Suprapubic skin (tissue), 3 donors: ENCODE measurements around the gene IL31.

ENCODE experiments used
- POLR2AphosphoS5 ChIP-seq, 3 donors: sonication (generic); formaldehyde crosslinking; IDR thresholded peaks; one replicate each; pipeline ENCODE4 v1.6.1; 2017; ENCODE audit warnings: antibody characterized with exemption in 3 of 3
- TF ChIP-seq, protein P1 (sequence below), 2 donors: fragments of 200-600 bp in 1 of 2; fragments of 450-650 bp in 1 of 2; sonication (generic) in 1 of 2; IDR thresholded peaks; one replicate each; pipeline ENCODE4 v1.5.1; 2016 to 2019; ENCODE audit warnings: antibody characterized with exemption in 2 of 2, mild to moderate bottlenecking in 1 of 2, moderate library complexity in 1 of 2

DNA sequence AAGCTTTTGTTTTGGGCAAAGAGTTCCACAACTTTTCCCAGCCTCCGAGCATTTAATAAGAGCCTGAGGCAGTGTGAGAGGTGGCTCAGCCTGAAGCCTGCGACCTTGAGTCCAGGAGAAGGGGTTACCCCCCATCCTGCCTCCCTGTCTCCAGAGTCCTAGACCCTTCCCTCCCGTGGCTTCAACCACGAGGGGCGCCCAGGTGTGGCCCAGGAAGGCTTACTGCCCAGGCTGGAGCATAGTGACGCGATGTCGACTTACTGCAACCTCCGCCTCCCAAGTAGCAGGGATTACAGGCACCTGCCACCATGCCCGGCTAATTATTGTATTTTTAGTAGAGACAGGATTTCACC, 9.5 kb upstream of the IL31 start:
- TF ChIP-seq, protein P1, sequence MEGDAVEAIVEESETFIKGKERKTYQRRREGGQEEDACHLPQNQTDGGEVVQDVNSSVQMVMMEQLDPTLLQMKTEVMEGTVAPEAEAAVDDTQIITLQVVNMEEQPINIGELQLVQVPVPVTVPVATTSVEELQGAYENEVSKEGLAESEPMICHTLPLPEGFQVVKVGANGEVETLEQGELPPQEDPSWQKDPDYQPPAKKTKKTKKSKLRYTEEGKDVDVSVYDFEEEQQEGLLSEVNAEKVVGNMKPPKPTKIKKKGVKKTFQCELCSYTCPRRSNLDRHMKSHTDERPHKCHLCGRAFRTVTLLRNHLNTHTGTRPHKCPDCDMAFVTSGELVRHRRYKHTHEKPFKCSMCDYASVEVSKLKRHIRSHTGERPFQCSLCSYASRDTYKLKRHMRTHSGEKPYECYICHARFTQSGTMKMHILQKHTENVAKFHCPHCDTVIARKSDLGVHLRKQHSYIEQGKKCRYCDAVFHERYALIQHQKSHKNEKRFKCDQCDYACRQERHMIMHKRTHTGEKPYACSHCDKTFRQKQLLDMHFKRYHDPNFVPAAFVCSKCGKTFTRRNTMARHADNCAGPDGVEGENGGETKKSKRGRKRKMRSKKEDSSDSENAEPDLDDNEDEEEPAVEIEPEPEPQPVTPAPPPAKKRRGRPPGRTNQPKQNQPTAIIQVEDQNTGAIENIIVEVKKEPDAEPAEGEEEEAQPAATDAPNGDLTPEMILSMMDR (IDR thresholded peaks at IDR 0.05), result no peak
- TF ChIP-seq POLR2AphosphoS5 (IDR thresholded peaks at IDR 0.05), result no peak
